CD4-positive, alpha-beta T cell treated with Interleukin-17A for 4 hours (primary cell): ENCODE data around the gene ABCA4.

ENCODE experiments used
- DNase-seq: peaks from one replicate; pipeline ENCODE4 v3.0.0-alpha.2; 2020; ENCODE audit warnings: mixed read lengths

The ABCA4 gene

GRCh38 chr1:94079989-94080388 lies 41.0 kb downstream of the ABCA4 start:
- DNase-seq, result no peak

- no peak for DNase-seq
These were observed 41.6 kb downstream of the ABCA4 start for GRCh38 chr1:94079080-94079940.

GRCh38 chr1:94072840-94073522 lies 48.0 kb downstream of the ABCA4 start:
- DNase-seq, result no peak

- DNase-seq, result no peak
These were observed 49.0 kb downstream of the ABCA4 start for GRCh38 chr1:94071976-94072375.

GRCh38 chr1:94071391-94071790 lies 49.6 kb downstream of the ABCA4 start:
- DNase-seq, result no peak

- no peak for DNase-seq
These were observed 50.1 kb downstream of the ABCA4 start for GRCh38 chr1:94070865-94071264.

GRCh38 chr1:94069919-94070285 lies 51.0 kb downstream of the ABCA4 start:
- no peak for DNase-seq

- no peak for DNase-seq
These were observed 51.7 kb downstream of the ABCA4 start for GRCh38 chr1:94068999-94069918.

GRCh38 chr1:94068096-94068998 lies 52.6 kb downstream of the ABCA4 start:
- DNase-seq, result no peak

GRCh38 chr1:94067196-94067595 lies 53.8 kb downstream of the ABCA4 start:
- no peak for DNase-seq

GRCh38 chr1:94063379-94063778 lies 57.6 kb downstream of the ABCA4 start:
- no peak for DNase-seq

- DNase-seq, result peak; percentile 19
These were observed 59.2 kb downstream of the ABCA4 start for GRCh38 chr1:94061513-94062443.

- DNase-seq, result no peak
These were observed 60.2 kb downstream of the ABCA4 start for GRCh38 chr1:94060720-94061119.

- no peak for DNase-seq
These were observed 62.2 kb downstream of the ABCA4 start for GRCh38 chr1:94058766-94059165.

- DNase-seq, result no peak
These were observed 64.0 kb downstream of the ABCA4 start for GRCh38 chr1:94056996-94057395.

- no peak for DNase-seq
These were observed 64.8 kb downstream of the ABCA4 start for GRCh38 chr1:94056171-94056570.

- no peak for DNase-seq
These were observed 65.4 kb downstream of the ABCA4 start for GRCh38 chr1:94055459-94056122.

- DNase-seq, result no peak
These were observed 70.3 kb downstream of the ABCA4 start for GRCh38 chr1:94050675-94051074.

- DNase-seq, result no peak
These were observed 70.7 kb downstream of the ABCA4 start for GRCh38 chr1:94050254-94050653.

GRCh38 chr1:94049791-94050190 lies 71.2 kb downstream of the ABCA4 start:
- no peak for DNase-seq
